ENCODE measurements around the gene SZRD1. TPM values are rescaled to one million over a fixed set of nuclear protein-coding genes. Genes with fewer than 3 reads are reported as not detected.

Gene SZRD1
- total RNA-seq, 3 donors from 2014 or later = 59.0 to 77.4 (median 61.3) TPM

DNA sequence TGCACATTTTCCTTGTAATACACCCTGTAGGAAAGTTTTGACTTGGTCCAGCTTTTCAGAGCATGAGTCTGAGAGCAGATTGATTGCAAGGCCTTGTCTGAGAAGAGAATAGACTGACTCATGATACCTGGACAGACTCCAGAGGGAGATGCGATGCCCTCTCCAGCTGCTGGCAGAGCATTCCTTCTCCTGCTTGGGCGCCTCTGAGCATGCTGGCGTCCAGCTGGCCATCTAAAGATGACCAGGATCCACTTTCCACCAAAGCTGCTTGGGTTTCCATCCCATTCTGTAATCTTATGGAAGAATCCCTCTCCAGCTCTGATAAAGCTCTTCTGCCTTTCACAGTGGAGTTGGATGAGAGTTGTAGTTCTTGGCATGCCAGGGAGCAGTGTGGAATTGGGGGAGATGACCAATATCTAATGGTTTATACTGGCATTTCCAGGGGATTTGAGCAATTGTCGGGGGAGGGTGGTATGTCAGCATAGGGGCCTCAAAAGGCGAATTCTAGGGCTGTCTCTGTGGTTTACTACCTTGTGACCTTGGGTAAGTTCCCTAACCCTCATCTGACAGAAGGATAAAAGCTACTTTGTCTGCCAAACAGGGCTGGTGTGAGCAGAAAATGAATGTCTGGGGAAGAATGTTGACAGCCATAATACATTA lies 19.5 kb downstream of the SZRD1 start:
- peaks cover 0 to 6% of the 10 kb centered on the region in 2 donors for H3K4me1 ChIP-seq
- peak overlapping the region; percentile 62 to 74 for H3K27ac ChIP-seq
- intact Hi-C loops (cut with DNase I; ENCODE audit: low total_unique reads) = no loop called here

DNA sequence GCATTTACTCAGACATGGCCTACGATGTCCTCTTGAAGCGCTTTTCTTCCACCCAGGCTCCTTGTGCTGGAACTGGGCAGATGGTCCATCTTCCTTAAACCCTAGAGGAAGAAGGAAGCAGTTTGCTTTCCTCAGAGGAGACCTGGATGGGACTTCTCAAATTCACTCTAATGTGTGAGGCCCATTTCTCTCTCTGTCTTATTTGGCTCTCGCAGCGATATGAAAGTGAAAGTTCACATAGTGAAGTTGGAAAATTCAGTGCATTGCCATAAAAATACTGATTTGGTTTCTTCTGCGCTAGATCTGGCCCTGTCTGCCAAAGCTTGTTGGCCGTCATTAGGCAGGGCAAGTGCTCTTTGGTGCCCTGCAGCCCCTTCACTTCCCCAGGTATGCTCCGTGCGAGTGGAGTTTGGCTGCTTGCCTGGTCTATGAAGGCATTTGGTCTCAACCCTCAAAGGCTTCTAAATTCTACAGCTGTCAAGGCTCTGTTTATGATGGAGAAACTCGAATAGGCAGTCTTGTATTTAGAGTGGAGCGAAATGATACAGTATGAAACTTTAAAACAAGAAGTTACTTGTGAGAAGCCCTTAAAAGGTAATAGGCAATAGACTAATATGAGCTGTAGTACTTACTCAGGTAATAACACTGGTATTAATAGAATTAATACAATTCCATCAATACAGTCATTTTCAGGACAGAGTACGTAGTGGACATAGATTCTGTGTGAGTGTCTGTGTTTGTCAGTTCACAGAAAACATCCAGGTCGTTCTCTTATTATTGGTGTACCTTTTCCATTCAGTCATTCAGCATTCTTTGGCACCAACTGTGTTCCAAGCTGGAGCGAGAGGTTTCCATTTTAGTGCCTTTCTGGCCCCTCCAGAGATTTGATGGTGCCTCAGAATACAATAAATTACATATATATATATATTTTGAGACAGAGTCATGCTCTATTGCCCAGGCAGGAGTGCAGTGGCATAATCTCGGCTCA lies 20.5 kb downstream of the SZRD1 start:
- peaks cover 0 to 7% of the 10 kb centered on the region in 2 donors for H3K4me1 ChIP-seq
- peak overlapping the region; percentile 27 to 53 (median 34) for H3K4me3 ChIP-seq
- H3K27ac ChIP-seq = peak overlapping the region; percentile 62 to 74
- TF ChIP-seq POLR2A (IDR thresholded peaks at IDR 0.05) = no peak
- TF ChIP-seq, protein P1, sequence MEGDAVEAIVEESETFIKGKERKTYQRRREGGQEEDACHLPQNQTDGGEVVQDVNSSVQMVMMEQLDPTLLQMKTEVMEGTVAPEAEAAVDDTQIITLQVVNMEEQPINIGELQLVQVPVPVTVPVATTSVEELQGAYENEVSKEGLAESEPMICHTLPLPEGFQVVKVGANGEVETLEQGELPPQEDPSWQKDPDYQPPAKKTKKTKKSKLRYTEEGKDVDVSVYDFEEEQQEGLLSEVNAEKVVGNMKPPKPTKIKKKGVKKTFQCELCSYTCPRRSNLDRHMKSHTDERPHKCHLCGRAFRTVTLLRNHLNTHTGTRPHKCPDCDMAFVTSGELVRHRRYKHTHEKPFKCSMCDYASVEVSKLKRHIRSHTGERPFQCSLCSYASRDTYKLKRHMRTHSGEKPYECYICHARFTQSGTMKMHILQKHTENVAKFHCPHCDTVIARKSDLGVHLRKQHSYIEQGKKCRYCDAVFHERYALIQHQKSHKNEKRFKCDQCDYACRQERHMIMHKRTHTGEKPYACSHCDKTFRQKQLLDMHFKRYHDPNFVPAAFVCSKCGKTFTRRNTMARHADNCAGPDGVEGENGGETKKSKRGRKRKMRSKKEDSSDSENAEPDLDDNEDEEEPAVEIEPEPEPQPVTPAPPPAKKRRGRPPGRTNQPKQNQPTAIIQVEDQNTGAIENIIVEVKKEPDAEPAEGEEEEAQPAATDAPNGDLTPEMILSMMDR (IDR thresholded peaks at IDR 0.05) = no peak
- TF ChIP-seq POLR2AphosphoS5 (IDR thresholded peaks at IDR 0.05) = no peak
- H3K36me3 ChIP-seq = no peaks in the 10 kb centered on the region
- peak in 1 of 2 donors; percentile 33 for DNase-seq (ENCODE audit: low spot score in 2 of 2)
- intact Hi-C loops (cut with DNase I; ENCODE audit: low total_unique reads) = no loop called here
- no peaks in the 10 kb centered on the region for H3K27me3 ChIP-seq
- H3K9me3 ChIP-seq = no peaks in the 10 kb centered on the region

More for the DNA sequence above, 19.5 kb downstream of the SZRD1 start:
- H3K4me3 ChIP-seq = peak overlapping the region in 2 of 3 donors; percentile 34 to 53
- H3K27me3 ChIP-seq = no peaks in the 10 kb centered on the region
- H3K36me3 ChIP-seq = no peaks in the 10 kb centered on the region
- TF ChIP-seq POLR2AphosphoS5 (IDR thresholded peaks at IDR 0.05) (no peak), POLR2A (IDR thresholded peaks at IDR 0.05) (no peak)
- TF ChIP-seq, protein P1 (IDR thresholded peaks at IDR 0.05) = no peak
- DNase-seq (ENCODE audit: low spot score in 2 of 2) = no peak
- H3K9me3 ChIP-seq = no peaks in the 10 kb centered on the region

DNA sequence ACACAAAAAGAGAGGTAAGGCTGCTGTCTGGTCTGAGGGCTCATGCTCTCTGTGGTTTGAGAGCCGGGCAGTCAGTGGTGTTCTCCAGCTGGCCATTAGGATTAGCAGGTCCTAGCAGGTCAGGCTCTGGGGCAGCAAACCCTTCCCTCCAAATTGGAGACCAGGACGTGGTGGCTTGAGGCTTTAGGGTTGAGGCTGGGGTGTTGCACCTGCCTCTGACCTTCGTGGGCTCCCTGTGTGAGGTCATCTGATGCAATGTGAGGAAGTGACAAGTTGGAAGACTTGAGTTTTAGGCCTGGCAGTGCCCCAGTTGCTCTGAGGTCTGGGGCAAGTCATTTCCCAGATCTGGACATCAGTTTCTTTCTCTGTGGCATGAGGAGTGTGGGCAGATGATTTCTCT lies 24.4 kb downstream of the SZRD1 start:
- Histone ChIP-seq H3K4me1 (peaks cover 6% of the 10 kb centered on the region in 2 donors), H3K4me3 (no peak overlapping the region), H3K36me3 (no peaks in the 10 kb centered on the region), H3K9me3 (no peaks in the 10 kb centered on the region), H3K27me3 (no peaks in the 10 kb centered on the region), H3K27ac (no peak overlapping the region)
- intact Hi-C loops (cut with DNase I; ENCODE audit: low total_unique reads) = no loop called here
- TF ChIP-seq POLR2AphosphoS5 (IDR thresholded peaks at IDR 0.05) = no peak
- TF ChIP-seq, protein P1 (IDR thresholded peaks at IDR 0.05) = no peak
- no peak for TF ChIP-seq POLR2A (IDR thresholded peaks at IDR 0.05)
- DNase-seq (ENCODE audit: low spot score in 2 of 2) = no peak

DNA sequence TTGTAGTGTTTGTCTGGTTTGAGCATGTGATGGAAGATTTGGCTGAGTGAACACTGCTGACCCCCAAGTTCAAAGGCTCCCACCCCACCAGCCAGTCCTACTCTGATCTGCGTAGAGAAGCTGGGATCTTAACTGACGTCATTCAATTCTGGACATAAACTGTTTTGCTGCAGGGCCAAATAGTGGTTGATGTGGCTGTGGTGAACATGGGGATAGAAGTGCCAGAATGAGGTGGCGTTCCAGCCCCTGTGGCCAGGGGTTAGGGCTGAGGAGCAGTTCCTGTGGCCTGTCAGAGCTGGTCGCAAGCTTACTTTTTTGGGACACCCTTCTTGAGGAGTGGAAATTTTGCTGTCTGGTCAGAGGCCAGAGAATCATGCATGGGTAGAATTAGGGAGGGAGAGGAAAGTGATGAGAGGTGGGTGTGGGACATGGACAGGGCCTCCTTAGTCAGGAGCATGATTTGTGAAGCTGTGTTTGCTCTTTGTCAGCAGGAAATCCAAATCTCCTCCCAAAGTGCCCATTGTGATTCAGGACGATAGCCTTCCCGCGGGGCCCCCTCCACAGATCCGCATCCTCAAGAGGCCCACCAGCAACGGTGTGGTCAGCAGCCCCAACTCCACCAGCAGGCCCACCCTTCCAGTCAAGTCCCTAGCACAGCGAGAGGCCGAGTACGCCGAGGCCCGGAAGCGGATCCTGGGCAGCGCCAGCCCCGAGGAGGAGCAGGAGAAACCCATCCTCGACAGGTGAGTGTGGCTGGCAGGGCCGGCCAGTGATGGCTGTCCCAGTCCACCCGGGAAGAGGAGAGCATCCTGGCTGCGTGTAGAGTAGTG lies 25.9 kb downstream of the SZRD1 start:
- H3K4me3 ChIP-seq = peak overlapping the region in 1 of 3 donors; percentile 36
- intact Hi-C loops (cut with DNase I; ENCODE audit: low total_unique reads) = no loop called here
- TF ChIP-seq POLR2AphosphoS5 (IDR thresholded peaks at IDR 0.05) (no peak), POLR2A (IDR thresholded peaks at IDR 0.05) (no peak)
- TF ChIP-seq, protein P1 (IDR thresholded peaks at IDR 0.05) = no peak
- no peak for DNase-seq (ENCODE audit: low spot score in 2 of 2)
- H3K4me1 ChIP-seq = peaks cover 6 to 10% of the 10 kb centered on the region in 2 donors
- H3K27ac ChIP-seq = peak overlapping the region in 1 of 2 donors; percentile 13
- H3K36me3 ChIP-seq = no peaks in the 10 kb centered on the region
- no peaks in the 10 kb centered on the region for H3K9me3 ChIP-seq
- no peaks in the 10 kb centered on the region for H3K27me3 ChIP-seq

Data from breast epithelium (tissue), 4 donors.